HepG2 (cell line): ENCODE results near the gene CACNA1H. TPM values are rescaled to one million over a fixed set of nuclear protein-coding genes. Genes with fewer than 3 reads are reported as not detected.
A peak's percentile ranks its signal among the peaks of the same experiment; 100 is the strongest.

ENCODE experiments used
- CCDC6 ChIP-seq: sonication (generic); formaldehyde crosslinking; IDR thresholded peaks from 2 replicates; pipeline ENCODE4 v1.8.1; 2022; ENCODE audit warnings: mild to moderate bottlenecking, missing genetic modification reagents, moderate library complexity
- MBD4 ChIP-seq: IDR thresholded peaks from 2 replicates; pipeline ENCODE4 v1.6.1; 2012; ENCODE audit warnings: low read length, inconsistent platforms, borderline replicate concordance
- MIER3 ChIP-seq: IDR thresholded peaks from 2 replicates; pipeline ENCODE4 v1.6.1; 2016; ENCODE audit warnings: missing compliant biosample characterization, borderline replicate concordance
- PITX1 ChIP-seq: sonication (generic); formaldehyde crosslinking; IDR thresholded peaks from 2 replicates; pipeline ENCODE4 v1.5.1; 2020; ENCODE audit warnings: mild to moderate bottlenecking, missing genetic modification reagents
- STAG1 ChIP-seq: sonication (generic); formaldehyde crosslinking; IDR thresholded peaks from 2 replicates; pipeline ENCODE4 v1.4.0; 2020; ENCODE audit warnings: missing genetic modification reagents
- ZNF737 ChIP-seq: sonication (generic); formaldehyde crosslinking; IDR thresholded peaks from 2 replicates; pipeline ENCODE4 v1.5.0; 2020; ENCODE audit warnings: missing genetic modification reagents, mild to moderate bottlenecking, borderline replicate concordance
- polyA plus RNA-seq, 8 experiments: library from polyadenylated mRNA; depleted of rRNA in 3 of 8; stranded (reverse) in 7 of 8; unstranded in 1 of 8; fragments of >200 nt; fragmentation: Illumina TruSeq in 4 of 8; extraction: Trizol in 4 of 8; gene quantifications; 2 replicates each; pipeline versions ENCODE4 v1.2.1 to v1.2.3, GENCODE V29; 2011 to 2016; ENCODE audit warnings: low read depth in 4 of 8, missing spikeins in 1 of 8, mixed read lengths in 1 of 8; ENCODE audit not compliant: insufficient read depth in 1 of 8
- total RNA-seq, 5 experiments: library from RNA; depleted of rRNA; stranded (reverse); fragments of >200 nt; fragmentation: Illumina TruSeq; extraction: Trizol; gene quantifications; 2 replicates each; pipeline ENCODE4 v1.2.3, GENCODE V29; 2016; ENCODE audit warnings: low read depth in 1 of 5
- TF ChIP-seq, protein P1 (sequence below): sonication (generic); formaldehyde crosslinking; IDR thresholded peaks from 2 replicates; pipeline ENCODE4 v1.9.0; 2021; ENCODE audit warnings: missing genetic modification reagents, mild to moderate bottlenecking, borderline replicate concordance
- TF ChIP-seq, protein P2 (sequence below): sonication (generic); formaldehyde crosslinking; IDR thresholded peaks from 2 replicates; pipeline ENCODE4 v1.4.0; 2020; ENCODE audit warnings: missing genetic modification reagents, mild to moderate bottlenecking, borderline replicate concordance
- TF ChIP-seq, protein P3 (sequence below): sonication (generic); formaldehyde crosslinking; IDR thresholded peaks from 2 replicates; pipeline ENCODE4 v1.5.1; 2020; ENCODE audit warnings: missing genetic modification reagents, mild to moderate bottlenecking, borderline replicate concordance
- TF ChIP-seq, protein P4 (sequence below): sonication (generic); formaldehyde crosslinking; IDR thresholded peaks from 2 replicates; pipeline ENCODE4 v1.9.0; 2022; ENCODE audit warnings: missing genetic modification reagents, mild to moderate bottlenecking, borderline replicate concordance

Gene CACNA1H
- total and polyA plus RNA-seq, 2 of the 13 experiments (the other 11 are each of a cell fraction or from before 2014, with no cell fraction given) = 0.40 to 1.8 TPM

DNA sequence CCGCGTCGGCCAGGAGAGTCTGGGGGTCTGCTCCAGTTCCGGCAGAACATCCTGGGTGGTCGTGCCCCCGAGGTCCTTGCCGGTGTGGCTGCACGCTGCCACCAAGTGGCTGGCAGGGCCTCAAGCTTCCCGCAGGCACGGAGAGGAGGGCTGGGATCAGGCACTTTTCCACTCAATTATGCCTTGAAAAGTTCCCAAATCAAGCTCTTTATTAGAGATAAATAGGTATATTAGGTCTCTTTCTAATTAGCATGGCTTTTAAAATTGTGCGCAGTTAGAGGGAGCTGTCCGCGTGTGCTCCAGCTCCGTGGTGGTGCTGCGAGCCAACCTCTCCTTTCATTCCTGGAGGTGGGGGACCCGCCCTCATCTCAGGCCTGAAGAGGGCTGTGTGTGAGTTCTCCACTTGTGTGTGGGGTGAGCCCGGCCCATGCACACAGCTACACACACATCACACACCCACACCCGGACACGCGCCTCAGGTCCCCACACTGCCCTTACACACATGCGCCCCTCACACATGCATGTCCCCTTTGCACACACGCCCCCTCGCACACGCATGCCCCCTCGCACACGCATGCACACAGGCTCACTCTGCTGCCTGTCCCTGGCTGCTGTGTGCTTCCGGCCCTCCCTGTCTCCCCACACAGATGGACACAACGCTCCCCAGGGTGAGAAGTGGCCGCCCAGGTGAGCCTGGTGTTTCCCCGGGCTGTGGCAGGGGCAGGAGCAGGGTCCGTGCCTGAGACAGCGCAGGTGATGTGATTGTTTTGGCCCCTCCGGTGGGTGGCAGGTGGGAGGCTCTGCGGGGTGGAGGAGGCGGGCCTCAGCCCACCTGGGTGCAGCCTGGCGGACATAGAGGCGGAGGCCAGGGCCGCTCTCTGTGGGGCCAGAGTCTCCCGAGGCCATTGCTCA, 28.8 kb downstream of the CACNA1H start (continued):
- TF ChIP-seq, protein P1, sequence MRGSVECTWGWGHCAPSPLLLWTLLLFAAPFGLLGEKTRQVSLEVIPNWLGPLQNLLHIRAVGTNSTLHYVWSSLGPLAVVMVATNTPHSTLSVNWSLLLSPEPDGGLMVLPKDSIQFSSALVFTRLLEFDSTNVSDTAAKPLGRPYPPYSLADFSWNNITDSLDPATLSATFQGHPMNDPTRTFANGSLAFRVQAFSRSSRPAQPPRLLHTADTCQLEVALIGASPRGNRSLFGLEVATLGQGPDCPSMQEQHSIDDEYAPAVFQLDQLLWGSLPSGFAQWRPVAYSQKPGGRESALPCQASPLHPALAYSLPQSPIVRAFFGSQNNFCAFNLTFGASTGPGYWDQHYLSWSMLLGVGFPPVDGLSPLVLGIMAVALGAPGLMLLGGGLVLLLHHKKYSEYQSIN = no peak
- TF ChIP-seq MIER3 (CRISPR knock-in tag) (no peak), PITX1 (CRISPR knock-in tag) (no peak), ZNF737 (CRISPR knock-in tag) (no peak), STAG1 (peak; percentile 57), CCDC6 (no peak), MBD4 (no peak)
- TF ChIP-seq, protein P2, sequence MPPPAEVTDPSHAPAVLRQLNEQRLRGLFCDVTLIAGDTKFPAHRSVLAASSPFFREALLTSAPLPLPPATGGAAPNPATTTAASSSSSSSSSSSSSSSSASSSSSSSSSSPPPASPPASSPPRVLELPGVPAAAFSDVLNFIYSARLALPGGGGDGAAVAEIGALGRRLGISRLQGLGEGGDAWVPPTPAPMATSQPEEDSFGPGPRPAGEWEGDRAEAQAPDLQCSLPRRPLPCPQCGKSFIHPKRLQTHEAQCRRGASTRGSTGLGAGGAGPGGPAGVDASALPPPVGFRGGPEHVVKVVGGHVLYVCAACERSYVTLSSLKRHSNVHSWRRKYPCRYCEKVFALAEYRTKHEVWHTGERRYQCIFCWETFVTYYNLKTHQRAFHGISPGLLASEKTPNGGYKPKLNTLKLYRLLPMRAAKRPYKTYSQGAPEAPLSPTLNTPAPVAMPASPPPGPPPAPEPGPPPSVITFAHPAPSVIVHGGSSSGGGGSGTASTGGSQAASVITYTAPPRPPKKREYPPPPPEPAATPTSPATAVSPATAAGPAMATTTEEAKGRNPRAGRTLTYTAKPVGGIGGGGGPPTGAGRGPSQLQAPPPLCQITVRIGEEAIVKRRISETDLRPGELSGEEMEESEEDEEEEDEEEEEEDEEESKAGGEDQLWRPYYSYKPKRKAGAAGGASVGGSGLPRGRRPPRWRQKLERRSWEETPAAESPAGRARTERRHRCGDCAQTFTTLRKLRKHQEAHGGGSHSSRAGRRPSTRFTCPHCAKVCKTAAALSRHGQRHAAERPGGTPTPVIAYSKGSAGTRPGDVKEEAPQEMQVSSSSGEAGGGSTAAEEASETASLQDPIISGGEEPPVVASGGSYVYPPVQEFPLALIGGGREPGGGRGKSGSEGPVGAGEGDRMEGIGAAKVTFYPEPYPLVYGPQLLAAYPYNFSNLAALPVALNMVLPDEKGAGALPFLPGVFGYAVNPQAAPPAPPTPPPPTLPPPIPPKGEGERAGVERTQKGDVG = no peak
- TF ChIP-seq, protein P3, sequence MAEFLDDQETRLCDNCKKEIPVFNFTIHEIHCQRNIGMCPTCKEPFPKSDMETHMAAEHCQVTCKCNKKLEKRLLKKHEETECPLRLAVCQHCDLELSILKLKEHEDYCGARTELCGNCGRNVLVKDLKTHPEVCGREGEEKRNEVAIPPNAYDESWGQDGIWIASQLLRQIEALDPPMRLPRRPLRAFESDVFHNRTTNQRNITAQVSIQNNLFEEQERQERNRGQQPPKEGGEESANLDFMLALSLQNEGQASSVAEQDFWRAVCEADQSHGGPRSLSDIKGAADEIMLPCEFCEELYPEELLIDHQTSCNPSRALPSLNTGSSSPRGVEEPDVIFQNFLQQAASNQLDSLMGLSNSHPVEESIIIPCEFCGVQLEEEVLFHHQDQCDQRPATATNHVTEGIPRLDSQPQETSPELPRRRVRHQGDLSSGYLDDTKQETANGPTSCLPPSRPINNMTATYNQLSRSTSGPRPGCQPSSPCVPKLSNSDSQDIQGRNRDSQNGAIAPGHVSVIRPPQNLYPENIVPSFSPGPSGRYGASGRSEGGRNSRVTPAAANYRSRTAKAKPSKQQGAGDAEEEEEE = no peak
- TF ChIP-seq, protein P4, sequence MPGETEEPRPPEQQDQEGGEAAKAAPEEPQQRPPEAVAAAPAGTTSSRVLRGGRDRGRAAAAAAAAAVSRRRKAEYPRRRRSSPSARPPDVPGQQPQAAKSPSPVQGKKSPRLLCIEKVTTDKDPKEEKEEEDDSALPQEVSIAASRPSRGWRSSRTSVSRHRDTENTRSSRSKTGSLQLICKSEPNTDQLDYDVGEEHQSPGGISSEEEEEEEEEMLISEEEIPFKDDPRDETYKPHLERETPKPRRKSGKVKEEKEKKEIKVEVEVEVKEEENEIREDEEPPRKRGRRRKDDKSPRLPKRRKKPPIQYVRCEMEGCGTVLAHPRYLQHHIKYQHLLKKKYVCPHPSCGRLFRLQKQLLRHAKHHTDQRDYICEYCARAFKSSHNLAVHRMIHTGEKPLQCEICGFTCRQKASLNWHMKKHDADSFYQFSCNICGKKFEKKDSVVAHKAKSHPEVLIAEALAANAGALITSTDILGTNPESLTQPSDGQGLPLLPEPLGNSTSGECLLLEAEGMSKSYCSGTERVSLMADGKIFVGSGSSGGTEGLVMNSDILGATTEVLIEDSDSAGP (CRISPR knock-in tag) = peak; percentile 3; the same call in 1 of the 2 replicates
- TF ChIP-seq, all 625 proteins: peak for 5
